ENCODE results near the gene FILIP1L.

FILIP1L gene

GRCh38 chr3:99974989-99975388 is 139.3 kb downstream of the FILIP1L start:
- no peak for DNase-seq (ENCODE audit: low read depth in 2 of 2)

DNA sequence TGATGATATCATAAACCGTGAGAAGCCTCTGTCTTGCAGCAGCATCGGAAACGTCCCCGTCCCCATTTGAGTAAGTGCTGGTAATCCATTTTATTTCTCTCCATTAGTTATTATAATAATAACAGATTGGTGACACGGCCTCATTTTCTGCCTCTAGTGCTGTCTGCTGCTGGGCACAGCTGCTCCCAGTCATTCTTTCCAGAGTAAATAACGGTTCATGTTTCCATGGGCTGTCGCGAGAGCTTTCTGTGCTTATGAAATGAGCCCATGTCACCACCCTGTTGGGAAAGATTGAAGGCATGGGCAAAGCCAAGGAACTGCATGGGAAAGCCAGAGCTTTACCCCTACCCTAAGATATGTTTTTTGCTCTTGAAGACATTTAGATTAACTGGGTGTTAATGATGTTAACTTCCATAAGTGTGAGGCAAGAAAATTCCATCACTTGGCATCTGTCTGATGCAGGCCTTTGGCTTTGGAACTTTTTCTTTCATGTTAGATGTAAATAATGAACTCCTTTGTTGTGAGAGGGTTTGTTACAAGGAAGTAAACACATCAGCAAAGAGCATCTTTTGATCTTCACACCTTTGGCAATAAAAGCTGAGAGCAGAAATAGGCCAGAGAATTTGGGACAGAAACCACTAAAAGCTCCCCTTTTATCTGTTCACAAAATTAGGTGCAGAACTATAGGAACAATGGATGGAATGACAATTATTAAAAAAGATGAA is 141.8 kb downstream of the FILIP1L start:
- no peak for DNase-seq (ENCODE audit: low read depth in 2 of 2)

GRCh38 chr3:99971761-99972160 is 142.5 kb downstream of the FILIP1L start:
- no peak for DNase-seq (ENCODE audit: low read depth in 2 of 2)

- no peak for DNase-seq (ENCODE audit: low read depth in 2 of 2)
Observed at GRCh38 chr3:99970198-99970597, 144.1 kb downstream of the FILIP1L start.

DNA sequence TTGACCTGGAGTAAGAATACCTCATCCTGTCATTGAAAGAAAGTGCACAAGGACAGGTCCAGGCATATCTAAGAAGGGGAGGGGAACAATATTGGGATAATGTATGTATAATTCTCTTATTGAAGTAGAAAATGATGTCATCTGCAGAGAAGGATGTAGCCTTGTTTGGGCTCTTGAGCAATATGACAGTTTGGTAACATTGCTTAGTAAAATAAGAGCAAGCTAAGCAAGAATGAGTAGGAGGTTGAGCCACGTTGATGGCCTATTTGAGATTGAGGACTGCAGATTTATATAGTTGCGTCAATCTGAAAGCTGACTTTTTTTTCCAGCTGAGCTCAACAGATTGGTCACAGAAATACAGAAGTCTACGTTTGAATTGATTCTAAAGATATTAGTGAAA is 145.2 kb downstream of the FILIP1L start:
- no peak for DNase-seq (ENCODE audit: low read depth in 2 of 2)

DNA sequence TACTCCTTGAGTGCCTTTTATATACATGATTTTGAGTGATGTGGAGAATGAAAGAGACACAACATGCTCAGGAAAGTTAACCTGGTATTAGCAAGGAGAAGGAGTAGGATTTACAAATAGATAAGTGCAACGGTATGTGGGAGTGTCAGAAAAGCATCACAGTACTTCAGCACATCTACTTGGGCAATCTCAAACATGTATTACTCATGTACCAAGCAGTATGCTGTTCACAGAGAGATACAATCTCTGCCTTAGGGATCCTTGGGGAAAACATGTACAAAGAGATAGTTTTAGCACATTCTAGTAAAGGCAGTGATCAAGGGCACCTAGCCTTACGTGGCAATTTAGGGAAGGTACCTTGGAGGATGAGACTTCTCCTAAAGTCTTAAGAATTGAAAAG is 146.5 kb downstream of the FILIP1L start:
- DNase-seq (ENCODE audit: low read depth in 2 of 2): no peak

DNA sequence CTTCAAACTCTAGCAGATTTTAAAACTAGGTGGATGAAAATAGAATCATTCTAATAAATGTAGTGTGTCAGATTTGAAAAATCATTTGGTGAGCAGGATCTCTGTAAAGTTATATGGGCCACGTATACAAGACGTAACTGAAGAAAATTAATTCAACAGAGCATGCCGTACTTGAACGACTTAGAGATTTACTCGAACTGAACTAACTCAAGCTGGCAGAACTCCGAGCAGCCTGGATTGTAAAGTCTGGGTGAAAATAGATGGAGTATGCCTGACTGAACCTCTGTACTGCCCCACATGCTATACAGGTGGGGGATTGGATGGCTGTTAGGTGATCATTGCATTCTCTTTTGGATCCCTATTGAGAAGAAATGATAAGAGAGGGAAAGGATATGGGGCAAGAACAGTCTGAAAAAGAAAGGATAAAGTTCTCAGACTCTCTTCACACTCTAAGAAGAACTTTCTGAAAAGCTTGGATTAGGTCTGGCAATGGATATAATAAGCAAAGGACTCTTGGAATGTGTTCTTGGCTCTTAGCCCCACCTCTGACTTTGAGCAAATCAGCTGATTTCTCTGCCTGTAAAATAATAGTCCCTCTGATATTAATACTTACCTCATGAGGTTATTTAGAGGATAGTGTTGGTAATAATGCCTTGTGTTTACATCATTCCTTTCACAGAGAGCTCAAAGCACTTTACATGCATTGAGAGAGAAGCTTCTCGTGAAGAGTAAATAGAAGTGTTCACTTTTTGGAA is 147.5 kb downstream of the FILIP1L start:
- DNase-seq (ENCODE audit: low read depth in 2 of 2): no peak

DNA sequence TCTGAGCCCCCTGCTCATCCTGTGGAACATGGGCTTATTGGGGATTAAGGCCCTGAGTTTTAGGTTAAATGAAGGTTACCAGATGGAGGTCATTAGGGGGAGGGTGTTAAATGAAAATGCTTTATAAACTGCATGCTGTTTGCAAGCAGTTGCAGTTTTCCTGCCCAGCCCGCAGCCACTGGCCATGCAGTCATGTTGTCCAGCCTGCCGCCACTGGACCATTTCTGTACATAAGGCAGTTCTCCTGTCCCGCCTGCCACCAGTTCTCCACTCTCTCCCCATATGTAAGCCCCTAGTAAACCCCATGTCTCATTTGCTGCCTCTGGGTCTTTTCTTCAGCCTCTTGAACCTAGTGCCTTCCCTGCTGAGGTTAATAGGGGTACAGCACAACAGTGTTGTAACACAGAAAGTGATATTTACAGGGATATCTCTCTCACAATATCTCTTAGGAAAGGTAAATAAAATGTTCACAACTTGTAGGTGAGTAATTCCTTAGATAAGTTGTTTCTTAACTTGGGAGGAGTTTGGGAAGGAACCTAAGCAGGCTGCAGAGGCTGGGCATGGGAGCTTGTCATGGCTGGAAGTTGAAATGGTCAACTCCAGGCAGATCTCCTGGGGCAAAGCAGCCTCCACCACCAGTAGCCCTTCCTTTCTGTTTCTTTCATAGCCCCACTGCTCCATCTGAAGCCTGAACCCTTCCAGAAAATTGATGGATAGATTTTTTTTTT is 148.5 kb downstream of the FILIP1L start:
- DNase-seq (ENCODE audit: low read depth in 2 of 2): no peak

- DNase-seq (ENCODE audit: low read depth in 2 of 2): no peak
Observed at GRCh38 chr3:99965077-99965476, 149.2 kb downstream of the FILIP1L start.

- DNase-seq (ENCODE audit: low read depth in 2 of 2): no peak
Observed at GRCh38 chr3:99962703-99963102, 151.6 kb downstream of the FILIP1L start.

DNA sequence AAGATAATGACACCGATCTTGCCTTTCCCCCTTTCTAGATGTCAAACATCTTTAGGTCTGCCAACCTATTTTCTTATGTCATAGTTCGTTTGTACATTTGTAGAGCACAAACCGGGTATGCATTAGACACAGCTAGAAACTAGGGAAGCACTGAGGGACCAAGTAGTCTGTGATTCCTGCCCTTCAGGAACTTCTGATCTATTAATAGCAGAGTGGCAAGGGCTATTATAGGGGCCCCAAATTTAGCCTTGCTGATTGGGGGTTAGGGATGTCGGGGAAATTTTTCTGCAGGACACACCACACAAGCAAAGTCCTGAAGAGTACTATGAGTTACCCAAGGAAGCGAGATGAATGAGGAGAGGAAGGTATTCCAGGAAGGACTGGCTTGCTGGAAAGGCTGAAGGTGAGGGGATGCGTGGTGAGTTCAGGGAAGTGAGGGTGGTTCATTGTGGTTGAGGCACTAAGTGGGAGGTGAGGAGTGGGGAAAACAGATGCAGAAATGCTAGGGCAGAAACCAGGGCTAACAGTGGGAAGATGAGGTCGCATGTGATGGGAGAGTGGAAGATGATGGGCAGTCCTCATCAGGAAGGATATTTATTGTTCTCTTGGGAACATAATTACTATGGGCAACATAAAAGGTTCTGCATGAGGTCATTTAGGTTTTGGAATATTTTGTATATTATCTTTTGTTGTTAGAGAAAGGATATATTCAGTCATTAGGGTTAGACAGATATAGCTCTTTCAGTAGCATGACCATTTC is 152.4 kb downstream of the FILIP1L start:
- no peak for DNase-seq (ENCODE audit: low read depth in 2 of 2)

- DNase-seq (ENCODE audit: low read depth in 2 of 2): no peak
Observed at GRCh38 chr3:99960941-99961340, 153.4 kb downstream of the FILIP1L start.

DNA sequence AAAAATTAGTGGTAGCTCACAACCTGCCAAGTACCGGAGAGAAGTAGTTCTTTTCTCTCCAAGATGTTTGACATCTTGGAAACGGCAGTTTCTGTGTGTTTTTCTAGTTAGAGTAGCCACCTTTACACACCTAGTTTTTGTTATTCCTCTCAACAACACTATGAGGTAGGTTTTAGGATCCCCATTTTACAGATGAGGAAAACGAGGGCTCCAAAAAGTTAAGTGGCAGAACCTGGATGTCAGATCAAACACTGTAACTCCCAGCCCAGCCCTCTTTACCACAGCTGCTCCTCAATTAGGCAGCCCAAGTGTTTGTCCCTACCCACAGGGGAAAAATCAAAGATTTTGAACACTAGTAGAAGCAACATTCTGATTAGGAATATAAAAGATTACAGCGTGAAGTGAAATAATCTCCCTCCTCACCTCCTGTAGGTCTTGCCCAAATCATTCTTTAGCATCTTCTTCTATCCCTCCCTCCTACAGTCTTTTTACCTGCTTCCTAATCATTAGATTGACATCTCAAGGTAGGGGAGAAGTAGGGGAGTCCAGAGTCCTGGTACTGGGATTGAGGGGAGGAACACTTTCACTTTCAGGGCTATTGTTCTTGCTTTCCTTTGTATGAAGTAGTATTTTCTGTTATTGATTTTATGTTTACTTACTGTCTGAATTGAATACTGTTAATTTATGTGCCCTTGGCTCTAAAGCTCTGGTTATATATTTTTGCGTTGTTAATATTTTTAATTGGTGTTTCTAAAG is 154.0 kb downstream of the FILIP1L start:
- no peak for DNase-seq (ENCODE audit: low read depth in 2 of 2)

GRCh38 chr3:99958222-99958912 is 155.9 kb downstream of the FILIP1L start:
- no peak for DNase-seq (ENCODE audit: low read depth in 2 of 2)

DNA sequence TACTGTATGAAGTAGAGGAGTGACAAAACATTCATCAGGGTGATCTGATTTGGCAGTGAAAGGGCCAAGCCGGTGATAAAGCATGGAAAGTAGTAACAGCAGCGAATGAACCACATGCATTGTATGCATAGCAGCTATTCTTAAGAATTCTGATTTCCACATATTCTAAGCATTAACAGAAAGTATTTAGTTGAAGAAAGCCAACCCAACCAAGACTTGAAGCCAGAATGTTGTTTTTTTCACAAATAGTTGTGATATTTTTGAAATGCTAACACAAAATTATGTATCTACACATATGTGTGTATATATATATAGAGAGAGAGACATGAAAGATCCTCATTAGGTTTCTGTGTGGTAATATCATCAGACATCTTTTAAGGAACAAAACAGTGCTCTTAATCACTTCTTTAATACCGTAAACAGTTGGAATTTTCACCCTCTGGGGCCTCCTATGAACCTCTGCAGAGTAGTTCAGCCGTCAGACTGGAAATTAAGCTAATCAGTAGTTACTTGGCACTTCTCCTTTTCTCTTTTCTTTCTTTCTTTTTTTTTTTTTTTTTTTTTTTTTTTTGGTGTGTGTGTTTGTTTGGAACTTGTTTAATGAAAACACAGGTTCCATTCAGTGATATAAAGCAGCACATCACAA is 157.0 kb downstream of the FILIP1L start:
- no peak for DNase-seq (ENCODE audit: low read depth in 2 of 2)

GRCh38 chr3:99955773-99956562 is 158.3 kb downstream of the FILIP1L start:
- DNase-seq (ENCODE audit: low read depth in 2 of 2): no peak

GRCh38 chr3:99954914-99955644 is 159.2 kb downstream of the FILIP1L start:
- DNase-seq (ENCODE audit: low read depth in 2 of 2): no peak

DNA sequence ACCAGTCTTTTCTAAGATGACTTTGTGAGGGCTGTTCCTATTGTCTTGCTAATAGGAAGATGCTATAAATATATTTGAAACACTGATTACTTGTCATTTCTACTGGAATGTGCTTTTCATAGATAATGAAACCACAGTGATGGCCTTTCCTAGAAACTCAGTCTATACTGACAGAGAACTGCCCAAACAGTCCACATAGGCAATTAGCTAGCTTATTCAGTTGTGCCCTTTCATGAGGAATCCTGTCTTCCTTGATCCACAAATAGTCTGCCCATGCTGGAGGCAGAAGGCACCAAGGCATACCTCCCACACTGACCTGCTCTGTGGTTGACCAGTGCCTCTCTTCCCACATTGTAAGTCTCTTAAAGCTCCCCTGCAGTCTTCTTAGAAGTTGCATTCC is 160.7 kb downstream of the FILIP1L start:
- DNase-seq (ENCODE audit: low read depth in 2 of 2): no peak

- DNase-seq (ENCODE audit: low read depth in 2 of 2): no peak
Observed at GRCh38 chr3:99952306-99952705, 162.0 kb downstream of the FILIP1L start.
